GM21360 (cell line): ENCODE measurements around the gene STAT5A.
"Not testable (repeated sequence)": the region's sequence is repeated elsewhere in the genome, so short reads cannot be mapped to it uniquely, and the experiment has no call there.

ENCODE experiments used
- ATAC-seq: cut with Tn5 transposase; IDR thresholded peaks from one replicate; pipeline ENCODE4 v1.9.1; 2021; ENCODE audit warnings: mild to moderate bottlenecking, moderate library complexity; ENCODE audit not compliant: unreplicated experiment

STAT5A gene

DNA sequence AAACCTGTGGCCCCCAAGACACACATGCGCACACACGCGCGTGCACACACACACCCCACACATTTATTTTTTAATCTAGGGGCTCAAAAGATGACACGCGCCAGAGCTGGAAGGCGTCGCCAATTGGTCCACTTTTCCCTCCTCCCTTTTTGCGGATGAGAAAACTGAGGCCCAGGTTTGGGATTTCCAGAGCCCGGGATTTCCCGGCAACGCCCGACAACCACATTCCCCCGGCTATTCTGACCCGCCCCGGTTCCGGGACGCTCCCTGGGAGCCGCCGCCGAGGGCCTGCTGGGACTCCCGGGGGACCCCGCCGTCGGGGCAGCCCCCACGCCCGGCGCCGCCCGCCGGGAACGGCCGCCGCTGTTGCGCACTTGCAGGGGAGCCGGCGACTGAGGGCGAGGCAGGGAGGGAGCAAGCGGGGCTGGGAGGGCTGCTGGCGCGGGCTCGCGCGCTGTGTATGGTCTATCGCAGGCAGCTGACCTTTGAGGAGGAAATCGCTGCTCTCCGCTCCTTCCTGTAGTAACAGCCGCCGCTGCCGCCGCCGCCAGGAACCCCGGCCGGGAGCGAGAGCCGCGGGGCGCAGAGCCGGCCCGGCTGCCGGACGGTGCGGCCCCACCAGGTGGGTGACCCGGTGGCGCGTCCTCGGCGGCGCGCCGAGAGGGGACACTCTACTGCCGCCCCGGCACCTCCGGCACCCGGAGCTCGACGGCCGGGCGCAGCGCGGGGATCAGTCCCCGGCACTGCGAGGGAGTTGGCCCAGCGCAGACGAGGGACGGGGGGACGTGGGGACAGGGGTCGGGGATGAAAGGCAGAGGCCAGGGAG, at the start of gene STAT5A:
STAT5A (plus strand) TSS at position 522 of the 826 bp plus-strand sequence. CDS start 914 bp downstream, outside the sequence.
- no peak for ATAC-seq

DNA sequence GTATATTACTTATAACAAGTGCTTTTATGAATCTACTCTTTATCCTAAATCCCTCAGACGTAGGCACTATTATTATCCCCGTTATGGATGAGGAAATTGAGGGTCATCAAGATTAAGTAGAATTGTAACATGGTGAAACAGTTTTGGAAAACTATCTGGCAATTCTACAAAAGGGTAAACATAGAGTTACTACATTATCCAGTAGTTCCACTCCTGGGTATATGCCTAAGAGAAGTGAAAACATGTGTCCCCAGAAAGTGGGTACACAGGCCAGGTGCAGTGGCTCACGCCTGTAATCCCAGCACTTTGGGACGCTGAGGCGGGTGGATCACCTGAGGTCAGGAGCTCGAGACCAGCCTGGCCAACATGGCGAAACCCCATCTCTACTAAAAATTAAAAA, 48.7 kb upstream of the STAT5A start:
- ATAC-seq, result not testable (repeated sequence)

DNA sequence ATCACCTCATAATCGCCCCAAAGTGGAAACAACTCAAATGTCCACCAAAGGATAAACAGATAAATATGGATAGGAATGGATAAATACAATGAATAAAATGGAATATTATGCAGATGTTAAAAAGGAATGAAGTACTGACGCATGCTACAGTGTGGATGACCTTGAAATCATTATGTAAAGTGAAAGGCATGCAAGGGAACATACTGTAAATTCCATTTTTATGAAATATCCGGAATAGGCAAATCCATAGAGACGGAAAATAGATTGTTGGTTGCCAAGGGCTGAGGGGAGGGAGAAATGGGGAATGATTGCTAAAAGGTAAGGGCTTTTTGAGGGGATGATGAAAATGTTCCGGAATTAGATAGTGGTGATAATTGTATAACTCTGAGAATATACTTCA, 48.1 kb upstream of the STAT5A start:
- ATAC-seq, result no peak

DNA sequence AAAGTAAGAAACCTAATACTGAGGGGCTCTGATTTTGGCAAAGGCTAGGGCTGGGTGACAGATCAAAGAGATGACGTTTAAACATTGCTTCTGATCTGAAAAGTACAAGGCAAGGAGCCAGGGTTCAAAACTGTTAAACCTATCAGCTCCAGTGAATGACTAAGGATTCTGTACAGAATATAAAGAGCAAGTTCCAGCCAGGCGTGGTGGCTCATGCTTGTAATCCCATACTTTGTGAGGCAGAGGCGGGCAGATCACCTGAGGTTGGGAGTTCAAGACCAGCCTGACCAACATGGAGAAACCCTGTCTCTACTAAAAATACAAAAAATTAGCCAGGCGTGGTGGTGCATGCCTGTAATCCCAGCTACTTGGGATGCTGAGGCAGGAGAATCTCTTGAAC, 47.4 kb upstream of the STAT5A start:
- ATAC-seq, result not testable (repeated sequence)

DNA sequence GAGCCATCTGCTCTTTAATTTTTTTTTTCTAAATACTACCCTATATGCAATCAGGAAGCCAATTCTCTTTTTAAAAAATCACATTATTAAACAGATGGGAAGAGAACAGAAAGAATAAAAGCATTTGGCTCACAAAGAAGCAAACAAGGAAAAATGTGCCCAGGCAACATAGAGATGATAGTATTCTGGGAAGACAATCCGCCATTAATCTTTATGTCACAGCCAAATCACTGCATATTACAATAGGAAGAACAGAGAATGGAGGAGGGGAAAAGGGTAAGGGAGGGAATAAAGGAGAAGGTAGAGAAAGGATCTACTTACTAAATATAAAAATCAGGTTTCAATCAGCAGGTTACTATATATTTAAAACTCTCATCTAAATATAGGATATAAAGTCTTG, 46.4 kb upstream of the STAT5A start:
- ATAC-seq, result no peak

DNA sequence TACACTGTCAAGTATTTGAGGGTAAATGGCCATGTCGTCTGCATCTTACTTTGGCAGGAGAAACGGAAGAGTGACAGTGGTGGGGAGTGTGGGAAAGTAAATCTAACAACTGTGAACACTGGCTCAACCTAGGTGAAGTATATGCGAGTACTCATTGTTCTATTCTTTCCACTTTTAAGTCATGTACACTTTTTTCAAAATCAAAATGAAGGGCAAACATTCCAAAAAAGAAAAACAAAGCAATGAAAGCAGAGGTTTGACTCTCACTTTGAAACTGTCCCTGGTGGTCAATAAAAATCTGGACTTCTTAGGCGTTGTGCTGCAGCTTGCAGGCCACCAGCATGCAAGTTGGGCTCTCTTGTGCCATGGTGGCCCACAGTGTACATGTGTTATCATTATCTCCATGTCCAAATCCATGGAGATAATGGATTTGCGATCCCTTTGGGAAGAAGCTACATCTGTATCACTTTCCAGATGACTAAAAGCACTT, 44.8 kb upstream of the STAT5A start:
- no peak for ATAC-seq

DNA sequence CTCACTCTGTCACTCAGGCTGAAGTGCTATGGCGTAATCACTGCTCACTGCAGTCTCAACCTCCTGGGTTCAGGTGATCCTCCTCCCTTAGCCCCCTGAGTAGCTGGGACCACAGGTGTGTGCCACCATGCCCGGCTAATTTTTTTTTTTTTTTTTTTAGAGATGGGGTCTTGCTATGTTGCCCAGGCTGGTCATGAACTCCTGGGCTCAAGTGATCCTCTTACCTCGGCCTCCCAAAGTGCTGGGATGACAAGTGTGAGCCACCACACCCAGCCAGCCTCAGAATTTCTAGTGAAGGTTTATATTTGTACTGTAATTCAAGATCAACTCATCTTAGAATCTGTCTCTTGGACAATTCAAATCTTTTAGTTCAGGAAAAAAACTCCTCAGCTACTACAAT, 44.2 kb upstream of the STAT5A start:
- not testable (repeated sequence) for ATAC-seq

DNA sequence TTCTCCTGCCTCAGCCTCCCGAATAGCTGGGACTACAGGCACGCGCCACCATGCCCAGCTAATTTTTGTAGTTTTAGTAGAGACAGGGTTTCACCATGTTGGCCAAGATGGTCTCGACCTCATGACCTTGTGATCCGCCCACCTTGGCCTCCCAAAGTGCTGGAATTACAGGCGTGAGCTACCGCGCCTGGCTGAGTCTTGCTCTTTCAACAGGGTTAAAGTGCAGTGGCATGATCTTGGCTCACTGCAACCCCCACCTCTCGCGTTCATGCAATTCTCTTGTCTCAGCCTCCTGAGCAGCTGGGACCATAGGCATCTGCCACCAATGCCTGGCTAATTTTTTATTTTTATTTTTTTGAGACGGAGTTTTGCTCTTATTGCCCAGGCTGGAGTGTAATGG, 43.1 kb upstream of the STAT5A start:
- ATAC-seq, result not testable (repeated sequence)

DNA sequence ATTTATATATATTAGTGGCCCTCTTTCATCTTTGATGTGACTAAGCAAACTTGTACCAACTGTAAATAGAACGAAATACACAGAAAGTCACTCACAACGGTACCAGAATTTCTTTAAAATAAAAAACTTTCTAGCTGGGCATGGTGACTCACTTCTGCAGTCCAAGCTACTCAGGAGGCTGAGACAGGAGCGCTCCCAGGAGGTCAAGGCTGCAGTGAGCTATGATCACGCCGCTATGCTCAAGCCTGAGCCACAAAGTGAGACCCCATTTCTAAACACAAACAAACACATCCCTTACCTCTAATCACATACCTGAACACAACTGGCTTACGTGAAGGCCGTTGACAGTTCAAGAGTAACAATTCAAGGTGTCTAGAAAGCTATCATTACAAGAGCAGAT, 41.8 kb upstream of the STAT5A start:
- ATAC-seq, result no peak

DNA sequence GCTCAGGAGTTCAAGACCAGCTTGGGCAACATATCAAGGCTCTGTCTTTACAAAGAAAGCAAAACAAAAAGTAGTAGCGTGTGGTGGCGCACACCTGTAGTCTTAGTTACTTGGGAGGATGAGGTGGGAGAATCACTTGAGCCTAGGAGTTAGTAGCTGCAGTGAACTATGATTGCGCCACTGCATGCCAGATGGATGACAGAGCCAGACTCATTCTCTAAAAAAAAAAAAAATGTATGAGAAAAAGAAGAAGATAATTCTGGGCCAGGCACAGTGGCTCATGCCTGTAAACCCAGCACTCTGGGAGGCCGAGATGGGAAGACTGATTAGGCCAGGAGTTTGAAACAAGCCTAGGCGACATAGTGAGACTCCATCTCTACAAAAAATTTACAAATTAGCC, 40.6 kb upstream of the STAT5A start:
- ATAC-seq, result no peak

DNA sequence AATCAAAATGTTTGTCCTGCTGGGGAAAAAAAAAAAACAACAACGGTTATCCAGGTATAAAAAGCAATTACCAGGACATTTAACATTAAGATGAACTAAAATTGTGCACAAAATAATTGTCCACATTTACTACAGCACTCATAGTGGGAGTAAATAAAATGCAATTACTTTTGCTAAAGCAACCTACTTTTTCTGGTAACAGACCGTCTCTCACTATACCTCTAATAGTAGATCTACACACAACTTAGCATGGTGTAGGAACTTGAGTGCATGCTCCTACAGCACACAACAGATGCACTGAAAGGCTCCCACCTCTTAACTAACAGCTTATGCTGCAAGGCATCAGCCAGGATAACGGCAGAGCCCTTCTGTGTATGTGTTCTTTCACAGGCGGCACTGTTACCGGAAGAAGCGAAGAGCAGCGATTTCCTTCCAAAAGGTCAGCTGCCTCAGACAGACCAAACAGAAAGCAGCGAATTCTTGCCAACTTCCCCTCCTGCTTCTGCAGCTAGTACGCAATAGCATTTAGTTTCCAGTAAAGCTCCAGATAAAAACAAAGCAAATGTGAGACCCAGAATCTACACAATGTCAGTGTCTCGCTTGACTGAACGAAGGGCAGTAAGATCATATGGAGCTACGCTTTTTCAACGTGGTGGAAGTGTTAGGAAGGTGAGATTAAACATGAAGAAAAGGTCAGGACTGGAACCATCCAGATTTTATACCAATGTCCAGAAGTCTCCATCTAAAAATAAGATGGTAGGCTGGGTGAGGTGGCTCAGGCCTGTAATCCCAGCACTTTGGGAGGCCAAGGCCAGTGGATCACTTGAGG, 39.7 kb upstream of the STAT5A start:
- no peak for ATAC-seq

DNA sequence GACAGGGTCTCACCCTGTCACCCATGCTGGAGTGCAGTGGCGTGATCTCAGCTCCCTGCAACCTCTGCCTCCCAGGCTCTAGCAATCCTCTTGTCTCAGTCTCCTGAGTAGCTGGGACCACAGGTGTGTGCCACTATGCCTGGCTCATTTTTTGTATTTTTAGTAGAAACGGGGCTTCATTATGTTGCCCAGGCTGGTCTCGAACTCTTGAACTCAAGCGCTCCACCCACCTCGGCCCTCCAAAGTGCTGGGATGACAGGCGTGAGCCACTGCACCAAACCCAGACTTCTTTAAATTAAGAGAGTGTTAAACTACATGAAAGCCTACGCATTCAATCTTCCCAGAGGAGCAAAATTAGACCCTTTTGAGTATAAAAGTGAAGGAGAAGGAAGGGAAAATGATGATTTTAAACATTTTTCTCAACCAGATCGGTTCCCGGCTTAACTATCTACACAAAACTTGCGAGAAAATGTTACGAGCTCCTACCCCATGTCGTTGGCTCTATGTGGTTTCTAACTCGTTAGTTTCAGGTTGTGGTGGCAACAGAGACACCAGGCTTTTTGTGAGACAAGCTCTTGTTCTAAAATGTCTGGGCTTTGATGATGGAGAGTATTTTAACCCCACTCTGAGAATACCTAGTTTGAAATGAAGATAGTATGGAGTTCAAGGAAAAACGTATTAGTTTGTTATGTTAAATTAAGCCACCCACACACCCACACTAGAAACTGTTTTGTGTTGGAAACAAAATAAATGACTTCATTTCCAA, 38.4 kb upstream of the STAT5A start:
- ATAC-seq, result no peak

DNA sequence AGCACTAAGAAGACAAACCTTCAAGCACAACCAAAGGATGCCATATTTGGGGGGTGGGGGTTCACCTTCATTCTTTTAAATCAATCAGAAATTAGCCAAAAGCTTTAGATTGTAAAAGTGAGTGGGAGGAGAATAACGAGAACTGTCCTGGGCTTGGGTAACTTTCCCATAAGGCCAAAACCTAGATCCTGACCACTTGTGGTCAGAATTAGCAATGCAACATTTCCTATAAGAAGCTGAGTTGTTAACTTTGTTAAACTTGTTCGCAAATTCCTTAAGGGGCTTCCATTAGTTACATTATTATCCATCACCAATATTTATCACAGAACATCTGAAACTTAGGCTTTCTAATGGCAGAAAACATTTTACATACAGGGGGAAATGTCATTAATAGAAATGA, 37.2 kb upstream of the STAT5A start:
- ATAC-seq, result no peak

DNA sequence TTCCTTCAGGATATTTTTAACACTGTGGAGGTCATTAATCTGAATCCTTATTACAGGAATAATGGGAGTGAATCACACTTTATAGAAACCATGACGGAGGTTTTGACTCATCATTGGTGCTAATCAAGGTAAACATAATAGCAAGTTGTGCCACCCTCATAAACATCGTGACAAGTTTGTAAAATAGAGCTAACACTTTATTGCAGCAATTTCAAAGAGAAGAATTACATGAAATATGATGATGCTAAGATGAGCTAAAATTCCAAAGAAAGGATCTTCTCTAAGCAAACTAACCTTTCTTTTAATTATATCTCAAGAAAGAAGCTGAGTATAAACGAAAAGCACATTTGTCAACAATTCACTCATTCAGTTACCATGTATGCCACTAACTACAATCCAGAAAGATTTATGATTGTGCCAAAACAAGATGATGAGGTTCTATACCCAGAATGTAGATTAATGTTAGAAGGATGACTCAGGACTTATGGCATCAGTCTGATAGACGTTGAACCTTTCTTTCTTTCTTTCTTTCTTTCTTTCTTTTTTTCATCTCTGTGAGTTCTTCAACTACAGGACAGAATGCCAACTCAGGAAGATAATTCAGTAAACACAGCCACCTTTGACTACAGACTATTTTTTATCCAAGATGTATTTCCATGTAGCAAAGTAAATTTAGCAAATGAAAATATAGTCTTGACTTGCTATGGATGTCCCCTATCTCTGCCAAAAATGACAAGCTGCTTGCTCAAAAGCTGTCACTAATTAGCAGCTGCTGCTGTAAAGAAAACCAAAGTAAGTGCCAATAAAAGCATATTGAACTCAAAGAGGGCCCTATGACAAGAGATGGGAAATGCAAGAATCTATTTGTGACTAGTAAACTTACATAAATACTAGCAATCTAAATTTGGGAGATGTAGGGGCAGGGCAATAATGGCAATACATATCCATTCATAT, 35.4 kb upstream of the STAT5A start:
- no peak for ATAC-seq

DNA sequence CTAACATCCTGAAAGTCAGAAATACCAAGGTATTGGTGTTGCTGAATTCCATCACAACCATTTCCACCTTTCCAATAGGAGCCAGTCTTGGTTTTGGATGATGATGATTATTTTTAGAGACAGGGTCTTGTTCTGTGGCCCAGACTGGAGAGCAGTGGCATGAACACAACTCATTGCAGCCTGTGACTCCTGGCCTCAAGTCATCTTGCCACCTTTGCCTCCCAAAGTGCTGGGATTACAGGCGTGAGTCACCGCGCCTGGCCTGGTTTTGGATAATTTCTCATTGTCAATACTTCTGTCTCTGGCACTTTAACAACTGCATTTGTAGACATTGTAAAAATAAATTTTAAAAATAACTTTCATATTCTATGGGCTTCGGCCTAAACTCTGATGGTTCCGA, 34.7 kb upstream of the STAT5A start:
- no peak for ATAC-seq

DNA sequence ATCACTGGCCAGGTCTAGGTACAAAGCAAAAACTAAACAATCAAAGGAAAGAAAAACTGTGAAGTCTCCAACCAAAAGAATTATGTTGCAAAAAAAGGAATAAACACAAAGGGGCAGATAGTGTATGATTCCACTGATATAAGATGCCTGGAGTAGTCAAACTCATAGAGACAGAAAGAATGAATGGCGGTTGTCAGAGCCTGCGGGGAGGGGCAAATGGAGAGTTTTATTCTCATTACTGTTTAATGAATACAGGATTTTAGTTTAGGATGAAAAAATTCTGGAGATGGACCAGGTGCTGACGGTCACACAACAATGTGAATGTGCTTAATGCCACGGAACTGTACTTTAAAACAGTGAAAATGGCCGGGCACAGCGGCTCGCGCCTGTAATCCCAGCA, 32.9 kb upstream of the STAT5A start:
- no peak for ATAC-seq

DNA sequence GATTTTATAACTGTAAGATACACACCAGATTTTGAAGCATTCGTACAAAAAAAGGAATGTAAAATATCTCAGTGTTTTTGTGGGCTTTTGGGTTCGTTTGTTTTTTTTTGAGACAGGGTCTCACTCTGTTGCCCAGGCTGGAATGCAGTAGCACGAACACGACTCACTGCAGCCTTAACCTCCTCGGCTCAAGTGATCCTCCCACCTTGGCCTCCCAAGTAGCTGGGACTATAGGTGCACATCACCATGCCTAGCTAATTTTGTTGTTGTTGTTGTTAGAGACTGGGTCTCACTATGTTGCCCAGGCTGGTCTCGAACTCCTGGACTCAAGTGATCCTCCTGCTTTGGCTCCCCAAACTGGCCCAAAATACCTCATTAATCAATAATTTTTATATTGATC, 28.0 kb upstream of the STAT5A start:
- no peak for ATAC-seq

DNA sequence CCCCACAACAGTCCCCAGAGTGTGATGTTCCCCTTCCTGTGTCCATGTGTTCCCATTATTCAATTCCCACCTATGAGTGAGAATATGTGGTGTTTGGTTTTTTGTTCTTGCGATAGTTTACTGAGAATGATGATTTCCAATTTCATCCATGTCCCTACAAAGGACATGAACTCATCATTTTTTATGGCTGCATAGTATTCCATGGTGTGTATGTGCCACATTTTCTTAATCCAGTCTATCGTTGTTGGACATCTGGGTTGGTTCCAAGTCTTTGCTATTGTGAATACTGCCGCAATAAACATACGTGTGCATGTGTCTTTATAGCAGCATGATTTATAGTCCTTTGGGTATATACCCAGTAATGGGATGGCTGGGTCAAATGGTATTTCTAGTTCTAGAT, 23.9 kb upstream of the STAT5A start:
- not testable (repeated sequence) for ATAC-seq

DNA sequence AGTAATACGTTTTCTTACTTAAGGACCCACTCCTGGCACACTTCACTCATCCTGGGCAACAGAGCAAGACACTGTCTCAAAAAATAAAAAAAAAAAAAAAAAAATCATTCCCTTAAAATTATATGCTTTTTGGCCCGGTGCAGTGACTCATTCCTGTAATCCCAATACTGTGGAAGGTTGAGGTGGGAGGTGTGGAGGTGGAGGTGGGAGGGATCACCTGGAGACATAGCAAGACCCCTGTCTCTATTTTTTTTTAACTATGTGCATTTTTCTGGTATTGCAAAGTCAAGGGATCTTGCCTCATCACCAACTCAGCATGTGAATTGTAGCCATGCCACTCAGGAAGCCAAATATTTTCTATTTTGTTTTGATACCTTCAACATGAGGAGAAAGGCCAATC, 21.8 kb upstream of the STAT5A start:
- no peak for ATAC-seq
